T-helper 17 cell (primary cell): ENCODE results near the gene RASSF3. TPM values are rescaled to one million over a fixed set of nuclear protein-coding genes. Genes with fewer than 3 reads are reported as not detected.
"Not testable (repeated sequence)": the region's sequence is repeated elsewhere in the genome, so short reads cannot be mapped to it uniquely, and the experiment has no call there.

Source experiments
- ATAC-seq: fragments of 150-1000 bp; cut with Tn5 transposase; 2 replicates; pipeline ENCODE4 v1.10.0; 2021; ENCODE audit warnings: mild to moderate bottlenecking, moderate library complexity
- DNase-seq, 3 donors: peaks; one replicate each; pipeline versions ENCODE4 v3.0.0 to v3.0.0-alpha.2; 2020 to 2021
- H3K9me3 ChIP-seq: one replicate; pipeline ENCODE4 v1.7.0; 2013; ENCODE audit warnings: low read length, mild to moderate bottlenecking; ENCODE audit not compliant: control insufficient read depth, poor library complexity, severe bottlenecking
- H3K27ac Mint-ChIP-seq: one replicate; pipeline ENCODE4 v1.8.0; 2022; ENCODE audit warnings: mild to moderate bottlenecking, moderate library complexity, mixed read lengths
- H3K27me3 Mint-ChIP-seq: one replicate; pipeline ENCODE4 v1.8.0; 2022; ENCODE audit warnings: mixed read lengths
- H3K36me3 Mint-ChIP-seq: one replicate; pipeline ENCODE4 v1.8.0; 2022; ENCODE audit warnings: low read depth, mixed read lengths
- H3K4me1 Mint-ChIP-seq: one replicate; pipeline ENCODE4 v1.8.0; 2022; ENCODE audit warnings: mild to moderate bottlenecking, mixed read lengths
- H3K4me3 Mint-ChIP-seq: one replicate; pipeline ENCODE4 v1.8.0; 2022; ENCODE audit warnings: mild to moderate bottlenecking, moderate library complexity, mixed read lengths
- total RNA-seq, 4 donors: library from RNA in 2 of 4; stranded (reverse) in 2 of 4; gene quantifications; one replicate each; pipeline ENCODE4 v1.2.3 and lab custom pipeline; 2022 to 2026

Gene RASSF3
- total RNA-seq, 2 donors from 2014 or later = 114 to 116 TPM

GRCh38 chr12:64610660-64611340 is 505 bp downstream of the RASSF3 start:
- Mint-ChIP-seq H3K27ac (peak overlapping the region; percentile 97), H3K4me1 (peaks cover 39% of the 10 kb centered on the region), H3K36me3 (peaks cover 4% of the 10 kb centered on the region), H3K4me3 (peak overlapping the region; percentile 97), H3K27me3 (no peaks in the 10 kb centered on the region)
- H3K9me3 ChIP-seq = no peaks in the 10 kb centered on the region
- DNase-seq (peak; percentile 35 to 59 (median 57)), ATAC-seq (peak; percentile 53)

GRCh38 chr12:64611341-64612284 is 1.3 kb downstream of the RASSF3 start:
- DNase-seq (no peak), ATAC-seq (no peak)
- peaks cover 47% of the 10 kb centered on the region for H3K4me1 Mint-ChIP-seq
- H3K27me3 Mint-ChIP-seq = no peaks in the 10 kb centered on the region
- peak overlapping the region; percentile 97 for H3K27ac Mint-ChIP-seq
- H3K4me3 Mint-ChIP-seq = peak overlapping the region; percentile 97
- H3K36me3 Mint-ChIP-seq = peaks cover 4% of the 10 kb centered on the region
- no peaks in the 10 kb centered on the region for H3K9me3 ChIP-seq

GRCh38 chr12:64612843-64613242 is 2.5 kb downstream of the RASSF3 start:
- Mint-ChIP-seq H3K4me1 (peaks cover 51% of the 10 kb centered on the region), H3K36me3 (peaks cover 4% of the 10 kb centered on the region), H3K27ac (peak overlapping the region; percentile 97), H3K4me3 (peak overlapping the region; percentile 97), H3K27me3 (no peaks in the 10 kb centered on the region)
- ATAC-seq (no peak), DNase-seq (no peak)
- H3K9me3 ChIP-seq = no peaks in the 10 kb centered on the region

GRCh38 chr12:64613775-64614398 is 3.6 kb downstream of the RASSF3 start:
- peaks cover 46% of the 10 kb centered on the region for H3K4me1 Mint-ChIP-seq
- H3K27me3 Mint-ChIP-seq, H3K36me3 Mint-ChIP-seq, H3K9me3 ChIP-seq, ATAC-seq, DNase-seq: not testable (repeated sequence)
- peak overlapping the region; percentile 97 for H3K27ac Mint-ChIP-seq
- peak overlapping the region; percentile 12 for H3K4me3 Mint-ChIP-seq

- DNase-seq (no peak), ATAC-seq (no peak)
- Mint-ChIP-seq H3K36me3 (peaks cover 2% of the 10 kb centered on the region), H3K4me3 (peak overlapping the region; percentile 2), H3K27ac (peak overlapping the region; percentile 85), H3K4me1 (peaks cover 48% of the 10 kb centered on the region), H3K27me3 (no peaks in the 10 kb centered on the region)
- no peaks in the 10 kb centered on the region for H3K9me3 ChIP-seq
Measured at GRCh38 chr12:64616201-64616600, 5.9 kb downstream of the RASSF3 start.

GRCh38 chr12:64618953-64619590 is 8.8 kb downstream of the RASSF3 start:
- DNase-seq = no peak
- H3K27me3 Mint-ChIP-seq = no peaks in the 10 kb centered on the region
- H3K9me3 ChIP-seq = no peaks in the 10 kb centered on the region
- H3K36me3 Mint-ChIP-seq = no peaks in the 10 kb centered on the region
- H3K4me3 Mint-ChIP-seq = peak overlapping the region; percentile 4
- peak overlapping the region; percentile 86 for H3K27ac Mint-ChIP-seq
- peak; percentile 50 for ATAC-seq
- H3K4me1 Mint-ChIP-seq = peaks cover 35% of the 10 kb centered on the region

GRCh38 chr12:64621257-64621942 is 11.1 kb downstream of the RASSF3 start:
- DNase-seq (no peak), ATAC-seq (peak; percentile 60)
- Mint-ChIP-seq H3K27me3 (no peaks in the 10 kb centered on the region), H3K36me3 (no peaks in the 10 kb centered on the region), H3K27ac (peak overlapping the region; percentile 66), H3K4me3 (no peak overlapping the region), H3K4me1 (peaks cover 33% of the 10 kb centered on the region)
- no peaks in the 10 kb centered on the region for H3K9me3 ChIP-seq

GRCh38 chr12:64624035-64624434 is 13.7 kb downstream of the RASSF3 start:
- H3K27me3 Mint-ChIP-seq = no peaks in the 10 kb centered on the region
- peaks cover 41% of the 10 kb centered on the region for H3K4me1 Mint-ChIP-seq
- no peaks in the 10 kb centered on the region for H3K9me3 ChIP-seq
- ATAC-seq (no peak), DNase-seq (no peak)
- no peak overlapping the region for H3K27ac Mint-ChIP-seq
- peak overlapping the region; percentile 43 for H3K4me3 Mint-ChIP-seq
- no peaks in the 10 kb centered on the region for H3K36me3 Mint-ChIP-seq

GRCh38 chr12:64625243-64626077 is 15.2 kb downstream of the RASSF3 start:
- Mint-ChIP-seq H3K4me1 (peaks cover 37% of the 10 kb centered on the region), H3K27me3 (no peaks in the 10 kb centered on the region), H3K36me3 (no peaks in the 10 kb centered on the region), H3K4me3 (peak overlapping the region; percentile 91), H3K27ac (peak overlapping the region; percentile 96)
- peak in 1 of 3 donors; percentile 16 for DNase-seq
- no peaks in the 10 kb centered on the region for H3K9me3 ChIP-seq
- peak; percentile 66 for ATAC-seq

GRCh38 chr12:64626588-64626987 is 16.3 kb downstream of the RASSF3 start:
- Mint-ChIP-seq H3K27ac (peak overlapping the region; percentile 78), H3K4me1 (peaks cover 45% of the 10 kb centered on the region)
- H3K4me3 Mint-ChIP-seq, ATAC-seq, H3K27me3 Mint-ChIP-seq, H3K9me3 ChIP-seq, H3K36me3 Mint-ChIP-seq, DNase-seq: not testable (repeated sequence)

- ATAC-seq = no peak
- no peaks in the 10 kb centered on the region for H3K27me3 Mint-ChIP-seq
- H3K4me3 Mint-ChIP-seq = no peak overlapping the region
- peaks cover 55% of the 10 kb centered on the region for H3K4me1 Mint-ChIP-seq
- H3K9me3 ChIP-seq = no peaks in the 10 kb centered on the region
- DNase-seq = no peak
- H3K36me3 Mint-ChIP-seq = peaks cover 10% of the 10 kb centered on the region
- peak overlapping the region; percentile 78 for H3K27ac Mint-ChIP-seq
Measured at GRCh38 chr12:64627771-64628170, 17.5 kb downstream of the RASSF3 start.

- peak overlapping the region; percentile 51 for H3K4me3 Mint-ChIP-seq
- H3K36me3 Mint-ChIP-seq = peaks cover 15% of the 10 kb centered on the region
- H3K9me3 ChIP-seq = no peaks in the 10 kb centered on the region
- DNase-seq (no peak), ATAC-seq (no peak)
- H3K4me1 Mint-ChIP-seq = peaks cover 61% of the 10 kb centered on the region
- H3K27me3 Mint-ChIP-seq = no peaks in the 10 kb centered on the region
- peak overlapping the region; percentile 86 for H3K27ac Mint-ChIP-seq
Measured at GRCh38 chr12:64631197-64631596, 20.9 kb downstream of the RASSF3 start.
